HFFc6 (cell line): Measurements from ENCODE around the gene UGT1A1. TPM values are rescaled to one million over a fixed set of nuclear protein-coding genes. Genes with fewer than 3 reads are reported as not detected.

Experiments used
- DNase-seq: peaks from one replicate; pipeline ENCODE4 v3.0.0-alpha.2; 2018
- H3K27ac Mint-ChIP-seq: 2 replicates; pipeline ENCODE4 v1.8.0; 2020; ENCODE audit warnings: mild to moderate bottlenecking, mixed read lengths
- H3K27me3 Mint-ChIP-seq: 2 replicates; pipeline ENCODE4 v1.8.0; 2021; ENCODE audit warnings: mild to moderate bottlenecking, moderate library complexity, mixed read lengths; ENCODE audit not compliant: insufficient read depth
- H3K36me3 Mint-ChIP-seq: 2 replicates; pipeline ENCODE4 v1.8.0; 2021; ENCODE audit warnings: low read depth, mixed read lengths
- H3K4me1 Mint-ChIP-seq: 2 replicates; pipeline ENCODE4 v1.8.0; 2020; ENCODE audit warnings: low read depth, mixed read lengths
- H3K4me3 Mint-ChIP-seq: 2 replicates; pipeline ENCODE4 v1.8.0; 2020; ENCODE audit warnings: mild to moderate bottlenecking, moderate library complexity, mixed read lengths
- H3K9me3 Mint-ChIP-seq: 2 replicates; pipeline ENCODE4 v1.8.0; 2020; ENCODE audit warnings: mild to moderate bottlenecking, mixed read lengths
- total RNA-seq, 6 experiments: library from RNA; stranded (reverse); fragmentation: NEBNext Ultra II Directional; extraction: Animal tissue kit (Norgen Biotek cat#: 25700); gene quantifications; 2 replicates in 1 of 6; 3 replicates in 5 of 6; pipeline ENCODE4 v1.2.3, GENCODE V29; 2021
- TF ChIP-seq, protein P1 (sequence below): fragments of 200-600 bp; sonication (generic); IDR thresholded peaks from 2 replicates; pipeline ENCODE4 v1.5.0; 2021; ENCODE audit warnings: antibody characterized with exemption, mild to moderate bottlenecking

Gene UGT1A1
- total RNA-seq, 6 experiments from 2014 or later = not detected

DNA sequence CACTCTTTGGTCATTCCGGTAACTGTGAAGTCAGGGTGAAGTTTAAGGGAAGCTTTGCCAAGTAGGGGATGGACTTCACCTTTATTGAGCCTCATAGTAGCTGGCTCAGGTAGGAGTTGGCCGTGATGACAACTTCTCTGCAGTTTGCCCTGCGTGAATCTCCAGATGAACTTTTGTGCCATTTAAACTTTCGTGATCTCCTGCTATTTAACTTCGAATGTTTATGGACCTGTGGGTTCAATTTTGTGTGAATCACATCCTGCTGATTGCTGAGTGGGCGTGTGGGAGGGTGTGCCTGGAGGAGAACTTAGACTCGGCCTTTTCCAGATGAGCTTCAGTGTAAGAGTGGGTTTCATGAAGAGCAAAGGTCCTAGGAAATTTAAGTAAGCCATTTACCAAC, 4.2 kb downstream of the UGT1A1 start:
- no peak overlapping the region for H3K27ac Mint-ChIP-seq
- H3K27me3 Mint-ChIP-seq = peaks cover 1% of the 10 kb centered on the region; the same call in 1 of the 2 replicates
- TF ChIP-seq, protein P1, sequence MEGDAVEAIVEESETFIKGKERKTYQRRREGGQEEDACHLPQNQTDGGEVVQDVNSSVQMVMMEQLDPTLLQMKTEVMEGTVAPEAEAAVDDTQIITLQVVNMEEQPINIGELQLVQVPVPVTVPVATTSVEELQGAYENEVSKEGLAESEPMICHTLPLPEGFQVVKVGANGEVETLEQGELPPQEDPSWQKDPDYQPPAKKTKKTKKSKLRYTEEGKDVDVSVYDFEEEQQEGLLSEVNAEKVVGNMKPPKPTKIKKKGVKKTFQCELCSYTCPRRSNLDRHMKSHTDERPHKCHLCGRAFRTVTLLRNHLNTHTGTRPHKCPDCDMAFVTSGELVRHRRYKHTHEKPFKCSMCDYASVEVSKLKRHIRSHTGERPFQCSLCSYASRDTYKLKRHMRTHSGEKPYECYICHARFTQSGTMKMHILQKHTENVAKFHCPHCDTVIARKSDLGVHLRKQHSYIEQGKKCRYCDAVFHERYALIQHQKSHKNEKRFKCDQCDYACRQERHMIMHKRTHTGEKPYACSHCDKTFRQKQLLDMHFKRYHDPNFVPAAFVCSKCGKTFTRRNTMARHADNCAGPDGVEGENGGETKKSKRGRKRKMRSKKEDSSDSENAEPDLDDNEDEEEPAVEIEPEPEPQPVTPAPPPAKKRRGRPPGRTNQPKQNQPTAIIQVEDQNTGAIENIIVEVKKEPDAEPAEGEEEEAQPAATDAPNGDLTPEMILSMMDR = no peak

GRCh38 chr2:233764761-233765160, 4.7 kb downstream of the UGT1A1 start:
- Mint-ChIP-seq H3K27me3 (peaks cover 4% of the 10 kb centered on the region; the same call in 1 of the 2 replicates), H3K27ac (no peak overlapping the region), H3K4me1 (peaks cover 12% of the 10 kb centered on the region), H3K36me3 (no peaks in the 10 kb centered on the region), H3K4me3 (no peak overlapping the region), H3K9me3 (peaks cover 14% of the 10 kb centered on the region)
- TF ChIP-seq, protein P1 = no peak
- no peak for DNase-seq

More for the DNA sequence above, 4.2 kb downstream of the UGT1A1 start:
- peaks cover 12% of the 10 kb centered on the region for H3K9me3 Mint-ChIP-seq
- H3K4me3 Mint-ChIP-seq = no peak overlapping the region
- peaks cover 12% of the 10 kb centered on the region for H3K4me1 Mint-ChIP-seq
- DNase-seq = no peak
- no peaks in the 10 kb centered on the region for H3K36me3 Mint-ChIP-seq

- Mint-ChIP-seq H3K27me3 (peaks cover 8% of the 10 kb centered on the region), H3K36me3 (no peaks in the 10 kb centered on the region), H3K4me3 (no peak overlapping the region), H3K27ac (no peak overlapping the region), H3K4me1 (peaks cover 12% of the 10 kb centered on the region), H3K9me3 (peaks cover 4% of the 10 kb centered on the region)
- TF ChIP-seq, protein P1 = no peak
- DNase-seq = no peak
Observed at GRCh38 chr2:233766416-233766815, 6.3 kb downstream of the UGT1A1 start.

DNA sequence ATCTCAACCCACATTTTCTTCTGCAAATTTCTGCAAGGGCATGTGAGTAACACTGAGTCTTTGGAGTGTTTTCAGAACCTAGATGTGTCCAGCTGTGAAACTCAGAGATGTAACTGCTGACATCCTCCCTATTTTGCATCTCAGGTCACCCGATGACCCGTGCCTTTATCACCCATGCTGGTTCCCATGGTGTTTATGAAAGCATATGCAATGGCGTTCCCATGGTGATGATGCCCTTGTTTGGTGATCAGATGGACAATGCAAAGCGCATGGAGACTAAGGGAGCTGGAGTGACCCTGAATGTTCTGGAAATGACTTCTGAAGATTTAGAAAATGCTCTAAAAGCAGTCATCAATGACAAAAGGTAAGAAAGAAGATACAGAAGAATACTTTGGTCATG, 8.0 kb downstream of the UGT1A1 start:
- peaks cover 4% of the 10 kb centered on the region for H3K9me3 Mint-ChIP-seq
- H3K27ac Mint-ChIP-seq = no peak overlapping the region
- no peaks in the 10 kb centered on the region for H3K36me3 Mint-ChIP-seq
- H3K4me3 Mint-ChIP-seq = no peak overlapping the region
- TF ChIP-seq, protein P1 = no peak
- no peak for DNase-seq
- H3K27me3 Mint-ChIP-seq = peaks cover 8% of the 10 kb centered on the region
- H3K4me1 Mint-ChIP-seq = peaks cover 12% of the 10 kb centered on the region

DNA sequence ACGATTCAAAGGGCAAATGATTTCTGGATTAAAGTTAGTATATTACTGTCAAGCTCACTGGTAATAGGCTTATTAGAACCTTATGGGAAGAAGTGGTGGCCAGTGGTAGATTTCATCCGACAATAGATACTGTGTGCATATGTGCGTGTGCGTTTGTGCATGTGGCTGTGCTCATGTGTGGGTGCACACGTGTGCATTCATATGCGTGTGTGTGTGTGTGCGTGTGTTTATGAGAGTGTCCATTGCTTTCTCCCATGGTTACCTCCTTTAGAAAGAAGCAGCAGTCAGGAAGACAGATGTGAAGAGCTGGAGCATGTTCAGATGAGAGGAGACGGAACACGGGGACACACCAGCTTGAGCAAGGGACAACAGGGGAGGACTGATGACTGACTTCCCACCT, 9.2 kb downstream of the UGT1A1 start:
- H3K36me3 Mint-ChIP-seq = no peaks in the 10 kb centered on the region
- H3K9me3 Mint-ChIP-seq = peaks cover 4% of the 10 kb centered on the region
- H3K4me3 Mint-ChIP-seq = no peak overlapping the region
- H3K4me1 Mint-ChIP-seq = peaks cover 5% of the 10 kb centered on the region
- H3K27me3 Mint-ChIP-seq = peaks cover 8% of the 10 kb centered on the region
- DNase-seq = no peak
- TF ChIP-seq, protein P1 = no peak
- no peak overlapping the region for H3K27ac Mint-ChIP-seq

DNA sequence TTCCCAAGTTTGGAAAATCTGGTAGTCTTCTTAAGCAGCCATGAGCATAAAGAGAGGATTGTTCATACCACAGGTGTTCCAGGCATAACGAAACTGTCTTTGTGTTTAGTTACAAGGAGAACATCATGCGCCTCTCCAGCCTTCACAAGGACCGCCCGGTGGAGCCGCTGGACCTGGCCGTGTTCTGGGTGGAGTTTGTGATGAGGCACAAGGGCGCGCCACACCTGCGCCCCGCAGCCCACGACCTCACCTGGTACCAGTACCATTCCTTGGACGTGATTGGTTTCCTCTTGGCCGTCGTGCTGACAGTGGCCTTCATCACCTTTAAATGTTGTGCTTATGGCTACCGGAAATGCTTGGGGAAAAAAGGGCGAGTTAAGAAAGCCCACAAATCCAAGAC, 12.1 kb downstream of the UGT1A1 start:
- H3K9me3 Mint-ChIP-seq = peaks cover 17% of the 10 kb centered on the region
- H3K27ac Mint-ChIP-seq = no peak overlapping the region
- no peaks in the 10 kb centered on the region for H3K36me3 Mint-ChIP-seq
- H3K4me3 Mint-ChIP-seq = no peak overlapping the region
- H3K27me3 Mint-ChIP-seq = peaks cover 9% of the 10 kb centered on the region
- TF ChIP-seq, protein P1 = no peak
- no peaks in the 10 kb centered on the region for H3K4me1 Mint-ChIP-seq
- DNase-seq = no peak
